Measurements from ENCODE around the gene TRAF3. TPM values are rescaled to one million over a fixed set of nuclear protein-coding genes. Genes with fewer than 3 reads are reported as not detected.

Gene TRAF3, protein sequence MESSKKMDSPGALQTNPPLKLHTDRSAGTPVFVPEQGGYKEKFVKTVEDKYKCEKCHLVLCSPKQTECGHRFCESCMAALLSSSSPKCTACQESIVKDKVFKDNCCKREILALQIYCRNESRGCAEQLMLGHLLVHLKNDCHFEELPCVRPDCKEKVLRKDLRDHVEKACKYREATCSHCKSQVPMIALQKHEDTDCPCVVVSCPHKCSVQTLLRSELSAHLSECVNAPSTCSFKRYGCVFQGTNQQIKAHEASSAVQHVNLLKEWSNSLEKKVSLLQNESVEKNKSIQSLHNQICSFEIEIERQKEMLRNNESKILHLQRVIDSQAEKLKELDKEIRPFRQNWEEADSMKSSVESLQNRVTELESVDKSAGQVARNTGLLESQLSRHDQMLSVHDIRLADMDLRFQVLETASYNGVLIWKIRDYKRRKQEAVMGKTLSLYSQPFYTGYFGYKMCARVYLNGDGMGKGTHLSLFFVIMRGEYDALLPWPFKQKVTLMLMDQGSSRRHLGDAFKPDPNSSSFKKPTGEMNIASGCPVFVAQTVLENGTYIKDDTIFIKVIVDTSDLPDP
- total RNA-seq (2021; ENCODE audit: unreplicated experiment) (37.6 TPM), Bru-seq, nascent RNA (percentile 78 among the genes with signal in this experiment), BruChase-seq, experiment 1, labeled RNA remaining after a 2-hour chase (percentile 82 among the genes with signal in this experiment), BruChase-seq, experiment 2, labeled RNA remaining after a 6-hour chase (percentile 87 among the genes with signal in this experiment)
- polyA plus RNA-seq (2012; ENCODE audit: insufficient read length), result 32.3 TPM
- long read RNA-seq, full-length matches to known transcripts, result 11 of 43 reads
- long read RNA-seq, partial matches to known transcripts, result 11 of 43 reads
- long read RNA-seq, other reads (novel, unspliced or antisense), result 21 of 43 reads

GRCh38 chr14:102776761-102777710 lies at the start of gene TRAF3:
TRAF3 (plus strand) TSS chr14:102777449; CDS start chr14:102870202, 92,753 bp downstream.
- H3K27ac ChIP-seq (ENCODE audit: low read length), result peak within 1 kb of the TSS; percentile 86
- no peaks in the 10 kb centered on the region for H3K27me3 ChIP-seq (ENCODE audit: control insufficient read depth, insufficient read depth, low read length)
- ChIA-PET CTCF (no interaction called here), POLR2A (no interaction called here)
- DNase-seq (ENCODE audit: low read depth, low spot score) (no peak), ATAC-seq (peak; percentile 75)
- no TSS peak for BruUV-seq (replicated peaks)
- peaks cover 15% of the 10 kb centered on the region for H3K4me1 ChIP-seq (ENCODE audit: control insufficient read depth, insufficient read depth, low read length)
- in situ Hi-C loops (cut with HindIII; ENCODE audit: low pct_unique_long_range_greater_than_20kb, low sequenced_read_pairs) (no loop called here), intact Hi-C loops (cut with micrococcal nuclease; ENCODE audit: unreplicated experiment) (no loop called here)
- no peaks in the 10 kb centered on the region for H3K9me3 ChIP-seq (ENCODE audit: control insufficient read depth, insufficient read depth, low read depth, low read length)
- H3K36me3 ChIP-seq (ENCODE audit: control insufficient read depth, insufficient read depth, low read length), result no peaks in the 10 kb centered on the region; the same call in 1 of the 2 replicates
- TF ChIP-seq POLR2AphosphoS5 (IDR thresholded peaks at IDR 0.05; ENCODE audit: low read depth, low read length), result no peak
- TF ChIP-seq, protein P1, sequence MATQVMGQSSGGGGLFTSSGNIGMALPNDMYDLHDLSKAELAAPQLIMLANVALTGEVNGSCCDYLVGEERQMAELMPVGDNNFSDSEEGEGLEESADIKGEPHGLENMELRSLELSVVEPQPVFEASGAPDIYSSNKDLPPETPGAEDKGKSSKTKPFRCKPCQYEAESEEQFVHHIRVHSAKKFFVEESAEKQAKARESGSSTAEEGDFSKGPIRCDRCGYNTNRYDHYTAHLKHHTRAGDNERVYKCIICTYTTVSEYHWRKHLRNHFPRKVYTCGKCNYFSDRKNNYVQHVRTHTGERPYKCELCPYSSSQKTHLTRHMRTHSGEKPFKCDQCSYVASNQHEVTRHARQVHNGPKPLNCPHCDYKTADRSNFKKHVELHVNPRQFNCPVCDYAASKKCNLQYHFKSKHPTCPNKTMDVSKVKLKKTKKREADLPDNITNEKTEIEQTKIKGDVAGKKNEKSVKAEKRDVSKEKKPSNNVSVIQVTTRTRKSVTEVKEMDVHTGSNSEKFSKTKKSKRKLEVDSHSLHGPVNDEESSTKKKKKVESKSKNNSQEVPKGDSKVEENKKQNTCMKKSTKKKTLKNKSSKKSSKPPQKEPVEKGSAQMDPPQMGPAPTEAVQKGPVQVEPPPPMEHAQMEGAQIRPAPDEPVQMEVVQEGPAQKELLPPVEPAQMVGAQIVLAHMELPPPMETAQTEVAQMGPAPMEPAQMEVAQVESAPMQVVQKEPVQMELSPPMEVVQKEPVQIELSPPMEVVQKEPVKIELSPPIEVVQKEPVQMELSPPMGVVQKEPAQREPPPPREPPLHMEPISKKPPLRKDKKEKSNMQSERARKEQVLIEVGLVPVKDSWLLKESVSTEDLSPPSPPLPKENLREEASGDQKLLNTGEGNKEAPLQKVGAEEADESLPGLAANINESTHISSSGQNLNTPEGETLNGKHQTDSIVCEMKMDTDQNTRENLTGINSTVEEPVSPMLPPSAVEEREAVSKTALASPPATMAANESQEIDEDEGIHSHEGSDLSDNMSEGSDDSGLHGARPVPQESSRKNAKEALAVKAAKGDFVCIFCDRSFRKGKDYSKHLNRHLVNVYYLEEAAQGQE (IDR thresholded peaks at IDR 0.05; ENCODE audit: insufficient read depth in 1 of 2, low read depth in 2 of 2, low read length in 1 of 2), result 0 out of 4 replicates have a peak, but pooled peaks of 1 of the 2 experiments have one; percentile 42
- H3K4me3 ChIP-seq (ENCODE audit: low read depth in 2 of 2, low read length in 2 of 2), result peak within 1 kb of the TSS; percentile 74 to 86

DNA sequence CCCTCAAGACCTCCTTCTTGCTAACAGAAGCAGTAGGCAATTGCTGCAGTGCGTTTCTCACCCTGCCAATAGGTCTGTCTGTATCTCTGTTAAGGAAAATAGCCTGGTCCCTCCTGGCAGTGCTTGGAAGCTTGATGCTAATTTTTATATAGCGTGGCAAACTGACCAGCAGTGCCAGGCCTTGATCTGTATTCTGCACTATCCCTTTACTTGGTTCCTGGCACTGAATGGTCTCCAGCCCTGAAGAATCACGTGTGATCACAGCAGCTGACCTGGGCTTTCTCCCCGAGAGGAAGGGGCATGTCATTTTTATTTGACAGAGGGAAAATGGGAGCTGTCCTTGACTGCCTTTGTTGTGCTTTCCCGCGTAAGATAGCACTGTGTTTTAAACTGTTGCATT lies 48.7 kb upstream of the TRAF3 start:
- POLR2A ChIA-PET, result no interaction called here
- Histone ChIP-seq H3K36me3 (ENCODE audit: control insufficient read depth, insufficient read depth, low read length) (no peaks in the 10 kb centered on the region; the same call in 1 of the 2 replicates), H3K4me3 (ENCODE audit: low read depth in 2 of 2, low read length in 2 of 2) (no peak overlapping the region), H3K9me3 (ENCODE audit: control insufficient read depth, insufficient read depth, low read depth, low read length) (no peaks in the 10 kb centered on the region), H3K27ac (ENCODE audit: low read length) (no peak overlapping the region), H3K27me3 (ENCODE audit: control insufficient read depth, insufficient read depth, low read length) (no peaks in the 10 kb centered on the region), H3K4me1 (ENCODE audit: control insufficient read depth, insufficient read depth, low read length) (no peaks in the 10 kb centered on the region)
- BruUV-seq (replicated peaks), result no TSS peak
- CTCF ChIA-PET, result no interaction called here
- in situ Hi-C loops (cut with HindIII; ENCODE audit: low pct_unique_long_range_greater_than_20kb, low sequenced_read_pairs), result no loop called here
- intact Hi-C loops (cut with micrococcal nuclease; ENCODE audit: unreplicated experiment), result no loop called here
- ATAC-seq, result no peak
- TF ChIP-seq, protein P1 (IDR thresholded peaks at IDR 0.05; ENCODE audit: insufficient read depth in 1 of 2, low read depth in 2 of 2, low read length in 1 of 2), result no peak
- TF ChIP-seq SIN3A (IDR thresholded peaks at IDR 0.05; ENCODE audit: borderline replicate concordance, insufficient read depth, low read depth, low read length) (no peak), TCF7L2 (IDR thresholded peaks at IDR 0.05; ENCODE audit: low read depth, low read length) (no peak), CTCF (IDR thresholded peaks at IDR 0.05) (no peak)
- DNase-seq (ENCODE audit: low read depth, low spot score), result no peak

Data from Panc1 (cell line).